Coronary artery (tissue), 2 donors: ENCODE results near the gene MAGI1.

Source experiments
- DNase-seq: peaks from one replicate; pipeline ENCODE4 v3.0.0-alpha.2; 2017; ENCODE audit warnings: low spot score
- H3K27ac ChIP-seq, 2 donors: fragments of 200-600 bp; sonication (generic); one replicate each; pipeline ENCODE4 v1.5.1; 2016 to 2019
- H3K4me3 ChIP-seq: fragments of 200-600 bp; sonication (generic); 2 replicates; pipeline ENCODE4 v1.5.1; 2016; ENCODE audit warnings: mild to moderate bottlenecking, moderate library complexity
- TF ChIP-seq, protein P1 (sequence below): fragments of 200-600 bp; sonication (generic); IDR thresholded peaks from one replicate; pipeline ENCODE4 v1.5.1; 2019; ENCODE audit warnings: antibody characterized with exemption

The MAGI1 gene

DNA sequence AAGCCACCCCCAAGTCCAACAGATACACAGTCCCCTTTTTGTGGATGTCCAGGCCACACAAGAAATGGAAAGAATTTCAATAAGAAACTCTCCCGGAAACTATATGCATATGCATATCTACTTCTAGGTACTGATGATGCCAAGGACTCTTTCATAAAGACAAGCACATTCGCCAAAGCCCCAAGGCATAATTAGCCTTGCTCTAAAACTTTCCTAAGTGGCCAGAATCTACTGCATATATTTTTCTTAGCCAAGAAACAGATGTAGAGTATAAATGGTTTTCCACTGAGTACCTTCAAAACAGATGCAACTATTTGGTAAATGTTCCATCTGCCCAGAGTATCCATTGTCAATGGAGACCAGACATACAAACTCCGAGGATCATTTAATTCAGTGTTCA is 73.9 kb downstream of the MAGI1 start:
- no peak overlapping the region for H3K27ac ChIP-seq
- no peak overlapping the region for H3K4me3 ChIP-seq
- no peak for DNase-seq
- TF ChIP-seq, protein P1, sequence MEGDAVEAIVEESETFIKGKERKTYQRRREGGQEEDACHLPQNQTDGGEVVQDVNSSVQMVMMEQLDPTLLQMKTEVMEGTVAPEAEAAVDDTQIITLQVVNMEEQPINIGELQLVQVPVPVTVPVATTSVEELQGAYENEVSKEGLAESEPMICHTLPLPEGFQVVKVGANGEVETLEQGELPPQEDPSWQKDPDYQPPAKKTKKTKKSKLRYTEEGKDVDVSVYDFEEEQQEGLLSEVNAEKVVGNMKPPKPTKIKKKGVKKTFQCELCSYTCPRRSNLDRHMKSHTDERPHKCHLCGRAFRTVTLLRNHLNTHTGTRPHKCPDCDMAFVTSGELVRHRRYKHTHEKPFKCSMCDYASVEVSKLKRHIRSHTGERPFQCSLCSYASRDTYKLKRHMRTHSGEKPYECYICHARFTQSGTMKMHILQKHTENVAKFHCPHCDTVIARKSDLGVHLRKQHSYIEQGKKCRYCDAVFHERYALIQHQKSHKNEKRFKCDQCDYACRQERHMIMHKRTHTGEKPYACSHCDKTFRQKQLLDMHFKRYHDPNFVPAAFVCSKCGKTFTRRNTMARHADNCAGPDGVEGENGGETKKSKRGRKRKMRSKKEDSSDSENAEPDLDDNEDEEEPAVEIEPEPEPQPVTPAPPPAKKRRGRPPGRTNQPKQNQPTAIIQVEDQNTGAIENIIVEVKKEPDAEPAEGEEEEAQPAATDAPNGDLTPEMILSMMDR: no peak

DNA sequence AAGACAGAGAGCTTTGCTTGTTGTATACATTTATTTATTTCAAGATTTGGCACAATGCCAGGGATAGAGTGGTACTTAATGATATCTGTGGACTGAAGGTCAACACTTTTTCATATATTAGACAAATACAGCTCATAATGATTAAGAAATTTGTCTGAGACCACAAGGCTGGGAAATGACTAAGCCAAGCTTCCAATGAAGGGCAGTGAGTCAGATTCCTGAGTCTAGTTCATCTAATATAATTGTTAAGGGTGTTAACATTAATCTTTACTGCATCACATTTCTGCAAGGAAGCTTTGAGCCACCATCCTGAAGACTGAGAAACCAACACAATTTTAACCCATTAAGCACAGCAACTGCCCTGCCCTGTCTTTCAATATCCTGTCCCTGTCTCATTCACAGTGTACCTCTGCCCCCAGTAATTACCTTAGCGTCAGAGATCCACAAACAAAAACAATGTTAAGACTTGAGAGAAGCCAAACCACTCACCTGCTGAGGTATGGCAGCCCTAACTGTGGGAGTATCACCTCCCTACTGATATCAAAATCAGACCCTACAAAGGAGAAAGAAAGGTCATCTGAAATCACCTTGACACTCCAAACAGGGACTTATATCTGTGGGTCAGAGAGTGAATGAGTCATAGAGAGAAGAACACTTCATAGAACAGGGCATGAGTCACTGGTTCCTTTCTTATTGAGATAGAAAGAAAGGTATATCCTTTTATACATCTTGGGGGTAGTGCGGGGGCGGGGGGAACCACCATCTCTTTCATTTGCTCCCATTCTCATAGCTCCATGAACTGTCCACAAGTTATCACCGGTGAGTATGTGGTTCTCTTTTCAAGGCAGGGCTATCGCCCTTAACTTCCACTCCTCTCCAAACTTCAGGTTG is 74.7 kb downstream of the MAGI1 start:
- no peak for DNase-seq
- TF ChIP-seq, protein P1: no peak
- Histone ChIP-seq H3K27ac (no peak overlapping the region), H3K4me3 (no peak overlapping the region)

GRCh38 chr3:65961733-65962132 is 77.0 kb downstream of the MAGI1 start:
- TF ChIP-seq, protein P1: no peak
- no peak for DNase-seq
- H3K4me3 ChIP-seq: no peak overlapping the region
- no peak overlapping the region for H3K27ac ChIP-seq

DNA sequence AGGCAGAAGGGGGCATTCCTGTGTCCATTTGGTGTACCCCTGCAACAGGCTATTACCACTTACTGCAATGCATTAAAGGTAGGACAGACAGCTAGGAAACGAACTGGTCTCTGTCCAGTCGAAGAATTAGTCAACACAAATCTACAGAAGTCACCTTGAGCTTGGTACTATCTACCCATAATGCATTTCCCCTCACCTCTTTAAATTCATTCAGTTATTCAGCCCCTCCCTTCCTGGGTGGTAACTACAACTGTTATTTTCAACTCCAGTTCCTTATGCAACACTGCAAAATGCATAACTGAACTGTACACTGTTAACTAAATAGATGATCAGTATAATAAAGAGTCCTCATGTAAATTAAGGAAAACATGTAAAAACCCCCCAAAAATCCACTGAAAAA is 77.6 kb downstream of the MAGI1 start:
- DNase-seq: no peak
- TF ChIP-seq, protein P1: no peak
- Histone ChIP-seq H3K27ac (no peak overlapping the region), H3K4me3 (no peak overlapping the region)

DNA sequence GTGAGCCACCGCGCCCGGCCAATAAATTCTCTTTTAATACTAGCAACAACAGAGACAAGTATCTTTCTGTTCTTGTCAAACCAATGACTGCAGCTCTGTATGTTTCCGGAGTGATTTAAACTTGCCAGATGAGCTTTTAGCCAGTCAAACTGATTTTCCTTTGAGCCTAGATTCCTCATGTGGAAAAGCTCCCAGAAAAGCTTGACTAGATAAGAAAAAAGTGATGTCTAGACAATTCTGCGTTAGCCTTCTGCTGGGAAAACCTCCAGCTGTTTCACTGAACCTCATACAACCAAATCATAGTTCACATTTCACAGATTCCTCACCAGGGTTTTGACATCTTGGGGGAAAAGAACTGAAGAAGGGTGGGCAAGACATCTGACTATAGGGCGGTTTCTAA is 78.6 kb downstream of the MAGI1 start:
- Histone ChIP-seq H3K27ac (no peak overlapping the region), H3K4me3 (peak overlapping the region; percentile 24)
- TF ChIP-seq, protein P1: no peak
- DNase-seq: no peak

DNA sequence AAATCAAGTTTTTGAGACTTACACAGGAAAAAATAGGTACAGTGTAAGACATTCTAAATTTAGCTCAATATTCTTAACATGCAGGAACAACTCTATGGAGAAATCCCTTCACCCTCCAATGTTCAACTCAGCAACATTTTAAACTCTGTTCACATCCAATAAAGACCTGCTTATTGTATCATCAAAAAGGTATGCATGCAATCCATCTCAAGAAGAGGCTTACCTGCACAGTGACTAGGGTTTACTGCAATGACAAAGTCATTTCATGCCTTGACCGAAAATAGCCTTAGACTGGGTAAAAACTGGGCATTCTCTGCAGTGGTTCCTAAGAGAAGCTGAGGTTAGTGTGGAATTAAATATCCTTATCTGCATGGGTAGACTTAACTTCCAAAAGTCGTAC is 80.5 kb downstream of the MAGI1 start:
- TF ChIP-seq, protein P1: no peak

More for the DNA sequence above, 80.5 kb downstream of the MAGI1 start:
- no peak overlapping the region for H3K27ac ChIP-seq
- DNase-seq: no peak
- no peak overlapping the region for H3K4me3 ChIP-seq
